ENCODE measurements around the gene MAGI2.

Gene MAGI2

GRCh38 chr7:78267141-78267540 lies 1186.3 kb downstream of the MAGI2 start:
- no peak overlapping the region for H2AK5ac ChIP-seq (ENCODE audit: low read length, severe bottlenecking)
- no peak for DNase-seq
- H3K18ac ChIP-seq (ENCODE audit: low read depth in 1 of 2, low read length in 2 of 2), result no peak overlapping the region
- H3K9me3 ChIP-seq (ENCODE audit: control insufficient read depth, low read length), result no peaks in the 10 kb centered on the region
- no peak overlapping the region for H3K9ac ChIP-seq (ENCODE audit: low read length)
- no peak overlapping the region for H3K4ac ChIP-seq (ENCODE audit: low read depth in 1 of 2, low read length in 2 of 2)
- no peaks in the 10 kb centered on the region for H3K79me1 ChIP-seq (replicated peaks; ENCODE audit: low read length, poor library complexity, severe bottlenecking)
- H2BK12ac ChIP-seq (ENCODE audit: low read length in 2 of 2), result no peak overlapping the region
- no peaks in the 10 kb centered on the region for H3K27me3 ChIP-seq (ENCODE audit: control insufficient read depth in 1 of 2, insufficient read depth in 1 of 2, low read length in 2 of 2)
- H2AFZ ChIP-seq (ENCODE audit: low read depth, low read length), result no peak overlapping the region
- H3K4me3 ChIP-seq (ENCODE audit: insufficient read depth in 1 of 2, low read depth in 1 of 2, low read length in 2 of 2), result no peak overlapping the region
- H3K36me3 ChIP-seq (ENCODE audit: control insufficient read depth in 1 of 2, insufficient read depth in 2 of 2, low read depth in 1 of 2, low read length in 2 of 2), result no peaks in the 10 kb centered on the region
- no peak overlapping the region for H4K91ac ChIP-seq (ENCODE audit: low read length)
- H2BK15ac ChIP-seq (ENCODE audit: low read depth, poor library complexity, severe bottlenecking), result no peak overlapping the region
- no peak overlapping the region for H2BK5ac ChIP-seq (ENCODE audit: low read depth, low read length, poor library complexity, severe bottlenecking)
- no peak overlapping the region for H3K4me2 ChIP-seq (ENCODE audit: low read length, poor library complexity, severe bottlenecking)
- no peaks in the 10 kb centered on the region for H3K4me1 ChIP-seq (ENCODE audit: control insufficient read depth, insufficient read depth, low read depth, low read length)
- H4K8ac ChIP-seq (ENCODE audit: low read length), result no peak overlapping the region
- no peak overlapping the region for H3K23ac ChIP-seq (ENCODE audit: low read length in 2 of 2)
- no peak overlapping the region for H3K14ac ChIP-seq (ENCODE audit: low read length in 2 of 2)
- H2BK120ac ChIP-seq (ENCODE audit: low read depth, low read length), result no peak overlapping the region
- no peak overlapping the region for H3K27ac ChIP-seq (ENCODE audit: low read length, poor library complexity, severe bottlenecking)
- 100% methylated on average over 1 of the region's 1 CpG for WGBS

- Histone ChIP-seq H2BK5ac (ENCODE audit: low read depth, low read length, poor library complexity, severe bottlenecking) (no peak overlapping the region), H3K4me1 (ENCODE audit: control insufficient read depth, insufficient read depth, low read depth, low read length) (no peaks in the 10 kb centered on the region)
- 96% methylated on average over 3 of the region's 4 CpGs for WGBS
Measured at GRCh38 chr7:78265486-78265885, 1188.0 kb downstream of the MAGI2 start.

GRCh38 chr7:78265071-78265470 lies 1188.4 kb downstream of the MAGI2 start:
- no peak overlapping the region for H2BK12ac ChIP-seq (ENCODE audit: low read length in 2 of 2)
- H3K4ac ChIP-seq (ENCODE audit: low read depth in 1 of 2, low read length in 2 of 2), result no peak overlapping the region
- no peaks in the 10 kb centered on the region for H3K9me3 ChIP-seq (ENCODE audit: control insufficient read depth, low read length)
- H2BK15ac ChIP-seq (ENCODE audit: low read depth, poor library complexity, severe bottlenecking), result no peak overlapping the region
- no peak overlapping the region for H2BK5ac ChIP-seq (ENCODE audit: low read depth, low read length, poor library complexity, severe bottlenecking)
- H3K27me3 ChIP-seq (ENCODE audit: control insufficient read depth in 1 of 2, insufficient read depth in 1 of 2, low read length in 2 of 2), result no peaks in the 10 kb centered on the region
- no peak overlapping the region for H4K91ac ChIP-seq (ENCODE audit: low read length)
- 80% methylated on average over 1 of the region's 2 CpGs for WGBS
- no peak overlapping the region for H3K27ac ChIP-seq (ENCODE audit: low read length, poor library complexity, severe bottlenecking)
- H3K36me3 ChIP-seq (ENCODE audit: control insufficient read depth in 1 of 2, insufficient read depth in 2 of 2, low read depth in 1 of 2, low read length in 2 of 2), result no peaks in the 10 kb centered on the region
- no peak overlapping the region for H2BK120ac ChIP-seq (ENCODE audit: low read depth, low read length)
- no peak overlapping the region for H3K9ac ChIP-seq (ENCODE audit: low read length)
- H3K4me3 ChIP-seq (ENCODE audit: insufficient read depth in 1 of 2, low read depth in 1 of 2, low read length in 2 of 2), result no peak overlapping the region
- no peak overlapping the region for H3K14ac ChIP-seq (ENCODE audit: low read length in 2 of 2)
- no peak overlapping the region for H2AFZ ChIP-seq (ENCODE audit: low read depth, low read length)
- H3K4me1 ChIP-seq (ENCODE audit: control insufficient read depth, insufficient read depth, low read depth, low read length), result no peaks in the 10 kb centered on the region
- no peak overlapping the region for H3K18ac ChIP-seq (ENCODE audit: low read depth in 1 of 2, low read length in 2 of 2)
- no peak overlapping the region for H3K4me2 ChIP-seq (ENCODE audit: low read length, poor library complexity, severe bottlenecking)
- no peak overlapping the region for H3K23ac ChIP-seq (ENCODE audit: low read length in 2 of 2)
- no peak for DNase-seq
- H2AK5ac ChIP-seq (ENCODE audit: low read length, severe bottlenecking), result no peak overlapping the region
- H4K8ac ChIP-seq (ENCODE audit: low read length), result no peak overlapping the region
- no peaks in the 10 kb centered on the region for H3K79me1 ChIP-seq (replicated peaks; ENCODE audit: low read length, poor library complexity, severe bottlenecking)

More at GRCh38 chr7:78265486-78265885, 1188.0 kb downstream of the MAGI2 start:
- Histone ChIP-seq H2AFZ (ENCODE audit: low read depth, low read length) (no peak overlapping the region), H3K4ac (ENCODE audit: low read depth in 1 of 2, low read length in 2 of 2) (no peak overlapping the region), H3K18ac (ENCODE audit: low read depth in 1 of 2, low read length in 2 of 2) (no peak overlapping the region), H2BK15ac (ENCODE audit: low read depth, poor library complexity, severe bottlenecking) (no peak overlapping the region), H2BK12ac (ENCODE audit: low read length in 2 of 2) (no peak overlapping the region), H2AK5ac (ENCODE audit: low read length, severe bottlenecking) (no peak overlapping the region), H3K14ac (ENCODE audit: low read length in 2 of 2) (no peak overlapping the region), H3K9ac (ENCODE audit: low read length) (no peak overlapping the region), H3K4me2 (ENCODE audit: low read length, poor library complexity, severe bottlenecking) (no peak overlapping the region), H3K23ac (ENCODE audit: low read length in 2 of 2) (no peak overlapping the region), H4K8ac (ENCODE audit: low read length) (no peak overlapping the region), H3K27me3 (ENCODE audit: control insufficient read depth in 1 of 2, insufficient read depth in 1 of 2, low read length in 2 of 2) (no peaks in the 10 kb centered on the region), H3K27ac (ENCODE audit: low read length, poor library complexity, severe bottlenecking) (no peak overlapping the region), H3K4me3 (ENCODE audit: insufficient read depth in 1 of 2, low read depth in 1 of 2, low read length in 2 of 2) (no peak overlapping the region), H3K36me3 (ENCODE audit: control insufficient read depth in 1 of 2, insufficient read depth in 2 of 2, low read depth in 1 of 2, low read length in 2 of 2) (no peaks in the 10 kb centered on the region), H2BK120ac (ENCODE audit: low read depth, low read length) (no peak overlapping the region), H3K9me3 (ENCODE audit: control insufficient read depth, low read length) (no peaks in the 10 kb centered on the region), H3K79me1 (replicated peaks; ENCODE audit: low read length, poor library complexity, severe bottlenecking) (no peaks in the 10 kb centered on the region), H4K91ac (ENCODE audit: low read length) (no peak overlapping the region)
- DNase-seq, result no peak

GRCh38 chr7:78264105-78264504 lies 1189.4 kb downstream of the MAGI2 start:
- H3K4me1 ChIP-seq (ENCODE audit: control insufficient read depth, insufficient read depth, low read depth, low read length), result no peaks in the 10 kb centered on the region
- no peak overlapping the region for H2BK5ac ChIP-seq (ENCODE audit: low read depth, low read length, poor library complexity, severe bottlenecking)
- H2AFZ ChIP-seq (ENCODE audit: low read depth, low read length), result no peak overlapping the region
- H3K14ac ChIP-seq (ENCODE audit: low read length in 2 of 2), result no peak overlapping the region
- WGBS, result 94% methylated on average over 1 of the region's 1 CpG
- H2BK12ac ChIP-seq (ENCODE audit: low read length in 2 of 2), result no peak overlapping the region
- no peaks in the 10 kb centered on the region for H3K79me1 ChIP-seq (replicated peaks; ENCODE audit: low read length, poor library complexity, severe bottlenecking)
- no peak overlapping the region for H2BK15ac ChIP-seq (ENCODE audit: low read depth, poor library complexity, severe bottlenecking)
- H3K9ac ChIP-seq (ENCODE audit: low read length), result no peak overlapping the region
- H3K4me2 ChIP-seq (ENCODE audit: low read length, poor library complexity, severe bottlenecking), result no peak overlapping the region
- no peak for DNase-seq
- no peak overlapping the region for H4K8ac ChIP-seq (ENCODE audit: low read length)
- no peak overlapping the region for H3K27ac ChIP-seq (ENCODE audit: low read length, poor library complexity, severe bottlenecking)
- H3K4me3 ChIP-seq (ENCODE audit: insufficient read depth in 1 of 2, low read depth in 1 of 2, low read length in 2 of 2), result no peak overlapping the region
- H3K4ac ChIP-seq (ENCODE audit: low read depth in 1 of 2, low read length in 2 of 2), result no peak overlapping the region
- H4K91ac ChIP-seq (ENCODE audit: low read length), result no peak overlapping the region
- no peak overlapping the region for H2AK5ac ChIP-seq (ENCODE audit: low read length, severe bottlenecking)
- H3K36me3 ChIP-seq (ENCODE audit: control insufficient read depth in 1 of 2, insufficient read depth in 2 of 2, low read depth in 1 of 2, low read length in 2 of 2), result no peaks in the 10 kb centered on the region
- no peak overlapping the region for H2BK120ac ChIP-seq (ENCODE audit: low read depth, low read length)
- H3K18ac ChIP-seq (ENCODE audit: low read depth in 1 of 2, low read length in 2 of 2), result no peak overlapping the region
- H3K23ac ChIP-seq (ENCODE audit: low read length in 2 of 2), result no peak overlapping the region
- H3K27me3 ChIP-seq (ENCODE audit: control insufficient read depth in 1 of 2, insufficient read depth in 1 of 2, low read length in 2 of 2), result no peaks in the 10 kb centered on the region
- no peaks in the 10 kb centered on the region for H3K9me3 ChIP-seq (ENCODE audit: control insufficient read depth, low read length)
